GM10847 (cell line): ENCODE results near the gene EFNB3.

Experiments
- POLR2A ChIP-seq: IDR thresholded peaks from 2 replicates; pipeline ENCODE4 v1.6.1; 2011; ENCODE audit not compliant: insufficient read length; ENCODE audit errors: extremely low read depth

EFNB3 gene

GRCh38 chr17:7707858-7708750, 3.1 kb downstream of the EFNB3 start:
- no peak for TF ChIP-seq POLR2A

DNA sequence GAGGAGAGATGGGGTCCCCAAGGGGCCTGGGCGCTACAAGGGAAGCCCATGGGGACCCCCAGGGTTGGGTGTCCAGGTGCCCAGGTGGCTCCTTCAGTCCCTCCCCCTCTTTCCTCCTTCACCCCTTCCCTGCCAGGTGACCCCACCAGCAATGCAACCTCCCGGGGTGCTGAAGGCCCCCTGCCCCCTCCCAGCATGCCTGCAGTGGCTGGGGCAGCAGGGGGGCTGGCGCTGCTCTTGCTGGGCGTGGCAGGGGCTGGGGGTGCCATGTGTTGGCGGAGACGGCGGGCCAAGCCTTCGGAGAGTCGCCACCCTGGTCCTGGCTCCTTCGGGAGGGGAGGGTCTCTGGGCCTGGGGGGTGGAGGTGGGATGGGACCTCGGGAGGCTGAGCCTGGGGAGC, 4.0 kb downstream of the EFNB3 start:
- TF ChIP-seq POLR2A = no peak

DNA sequence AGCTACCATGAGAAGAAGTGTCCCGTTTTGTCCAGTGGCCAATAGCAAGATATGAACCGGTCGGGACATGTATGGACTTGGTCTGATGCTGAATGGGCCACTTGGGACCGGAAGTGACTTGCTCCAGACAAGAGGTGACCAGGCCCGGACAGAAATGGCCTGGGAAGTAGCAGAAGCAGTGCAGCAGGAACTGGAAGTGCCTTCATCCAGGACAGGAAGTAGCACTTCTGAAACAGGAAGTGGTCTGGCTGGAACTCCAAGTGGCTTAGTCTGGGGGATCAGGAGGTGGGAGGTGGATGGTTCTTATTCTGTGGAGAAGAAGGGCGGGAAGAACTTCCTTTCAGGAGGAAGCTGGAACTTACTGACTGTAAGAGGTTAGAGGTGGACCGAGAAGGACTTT, 5.3 kb downstream of the EFNB3 start:
- TF ChIP-seq POLR2A = no peak

DNA sequence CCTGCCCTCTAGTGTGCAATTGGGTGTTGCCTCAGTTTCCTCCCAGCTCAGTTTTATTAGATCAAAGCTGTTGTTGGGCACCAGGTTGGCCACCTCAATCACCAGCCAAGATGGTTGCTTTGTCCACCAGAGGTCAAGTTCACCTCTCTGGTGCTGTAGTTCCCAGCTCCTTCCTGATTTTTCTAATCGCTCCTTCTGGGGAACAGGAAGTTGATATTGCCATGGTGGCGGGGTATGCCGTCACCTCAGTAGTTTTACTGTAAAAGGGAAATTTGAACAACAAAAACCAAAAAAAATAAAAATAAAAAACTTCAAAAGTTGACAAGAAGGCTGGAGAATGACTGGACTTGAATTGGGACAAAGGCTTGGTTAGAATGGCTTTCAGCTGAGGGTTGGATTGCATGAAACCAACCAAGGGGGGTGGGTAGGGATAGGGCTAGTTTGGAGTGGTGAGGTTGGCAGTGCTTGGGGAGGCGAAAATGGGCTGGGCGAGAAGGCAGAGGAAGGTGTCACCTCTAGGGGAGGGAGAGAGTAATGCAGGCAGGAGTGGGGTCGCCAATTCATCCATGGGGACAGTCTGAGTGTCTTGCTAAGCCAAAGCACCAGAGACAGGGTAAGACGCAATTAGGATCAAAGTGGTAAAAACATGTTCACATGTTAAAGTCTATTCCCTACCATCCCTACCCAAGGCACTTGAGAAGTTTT, 6.2 kb downstream of the EFNB3 start:
- TF ChIP-seq POLR2A = no peak

DNA sequence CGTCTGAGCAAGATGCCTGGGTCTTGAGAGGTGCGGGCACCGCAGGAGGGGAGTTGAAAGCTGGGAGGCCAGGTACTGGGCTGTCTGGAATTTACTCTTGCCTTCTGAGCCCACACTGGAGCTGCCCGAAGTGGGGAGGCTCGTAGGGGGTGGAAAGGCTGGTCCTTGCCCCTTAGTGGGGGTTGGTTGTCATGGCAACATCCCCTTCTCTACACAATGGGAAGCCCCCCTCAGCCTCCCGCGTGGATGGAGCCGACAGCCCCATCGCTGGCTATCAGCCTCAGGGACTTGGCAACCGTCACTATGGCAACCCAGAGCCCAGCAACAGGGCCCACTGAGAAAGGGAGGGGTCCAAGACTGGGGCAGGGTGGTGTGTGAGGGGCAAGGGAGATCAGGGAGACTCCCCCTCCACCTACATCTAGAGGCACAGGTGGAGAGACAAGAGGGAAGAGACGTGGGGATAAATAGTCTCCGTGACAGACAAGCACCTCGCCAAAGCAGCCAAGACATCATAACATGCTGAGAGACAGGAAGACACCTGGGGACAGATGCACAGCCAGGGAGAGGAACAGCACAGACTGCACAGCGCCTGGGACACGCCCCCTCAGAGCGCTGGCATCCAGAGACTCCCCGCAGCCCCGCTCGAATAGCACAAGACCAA, 7.2 kb downstream of the EFNB3 start:
- no peak for TF ChIP-seq POLR2A

- TF ChIP-seq POLR2A = no peak
These were observed 8.8 kb downstream of the EFNB3 start for GRCh38 chr17:7713782-7714181.

DNA sequence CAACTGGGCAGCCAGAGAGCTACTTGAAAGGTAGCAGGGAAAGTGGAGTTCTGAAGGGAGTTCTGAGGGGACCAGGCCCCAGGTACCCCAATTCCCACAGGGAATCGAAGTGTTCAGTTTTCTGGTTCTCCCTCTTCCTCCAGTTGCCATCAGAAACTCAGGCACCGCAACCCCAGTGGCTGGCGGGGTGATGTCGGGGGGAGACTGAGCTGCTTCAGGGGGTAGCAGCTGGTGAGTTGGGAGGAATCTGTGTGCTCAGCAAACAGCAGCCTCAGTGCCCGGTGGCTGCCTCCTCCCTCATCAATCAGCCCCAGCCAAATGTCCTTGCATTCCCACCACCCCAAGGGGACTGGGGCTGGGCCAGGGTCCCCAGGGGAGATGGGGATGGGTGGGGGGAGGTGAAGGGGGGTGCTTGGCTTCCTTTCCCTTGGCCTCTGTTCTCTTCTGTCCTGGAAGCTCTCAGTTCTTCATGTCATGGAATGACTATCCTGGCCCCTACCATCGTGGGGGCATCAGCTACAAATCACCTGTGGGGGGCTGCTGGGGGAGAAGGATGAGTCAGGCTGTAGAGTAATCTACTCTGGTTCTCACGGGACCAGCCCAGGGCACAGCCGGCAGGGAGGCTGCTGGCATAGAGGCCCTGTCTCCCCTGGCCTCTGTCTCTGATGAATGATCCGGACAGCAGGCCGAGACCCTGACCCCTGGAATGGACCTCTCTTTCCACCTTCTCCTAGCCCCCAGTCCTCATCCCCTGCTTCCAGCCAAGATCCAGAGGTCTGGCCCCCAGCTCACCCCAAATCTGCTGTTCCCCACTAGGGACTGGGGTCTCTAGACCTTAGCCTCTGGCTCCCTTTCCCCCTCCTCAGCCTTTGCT, 10.0 kb downstream of the EFNB3 start:
- no peak for TF ChIP-seq POLR2A

DNA sequence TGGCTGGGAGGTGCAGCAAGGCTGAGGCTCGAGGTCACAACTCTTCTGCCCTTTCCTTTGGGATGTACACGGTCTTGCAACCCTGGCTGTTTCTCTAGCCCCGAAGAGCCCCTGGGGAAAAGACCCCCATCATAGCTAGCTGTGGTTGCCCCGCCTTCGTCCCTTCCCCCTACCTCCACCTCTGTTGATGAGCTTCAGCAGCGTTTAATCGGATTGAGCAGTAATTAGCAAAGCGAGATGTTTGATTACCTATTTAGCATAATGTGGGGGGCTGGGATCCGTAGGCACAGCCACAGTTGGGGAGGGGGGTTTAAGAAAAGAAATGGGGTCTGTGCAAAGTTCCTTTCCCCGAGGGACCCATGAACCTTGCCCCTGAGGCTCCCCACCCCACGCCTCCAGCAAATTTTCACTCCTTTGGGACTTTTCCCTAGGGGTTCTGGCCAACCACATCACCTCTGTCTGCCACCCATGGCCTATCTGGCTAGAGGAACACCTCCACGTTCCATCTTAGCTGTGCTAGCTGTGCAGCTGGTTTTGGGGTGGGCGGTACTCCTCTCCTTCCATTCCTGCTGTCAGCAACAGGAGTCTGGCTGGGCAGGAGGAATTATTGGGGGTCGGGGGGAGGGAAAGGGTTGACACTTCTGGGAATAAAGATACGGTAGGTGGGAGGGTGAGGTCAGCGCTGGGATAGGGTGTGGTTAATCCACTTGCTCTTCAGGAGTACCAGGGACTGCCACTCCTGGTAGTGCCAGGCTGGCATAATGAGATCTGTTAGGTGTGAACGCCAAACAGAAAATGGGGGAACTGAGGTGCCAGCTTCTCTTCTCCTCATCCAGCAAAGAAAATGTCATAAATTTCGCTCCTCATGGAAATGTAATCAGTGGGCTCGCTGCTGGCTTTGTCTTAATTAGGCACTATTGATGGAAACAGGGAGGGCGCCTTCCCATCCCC, 11.2 kb downstream of the EFNB3 start:
- TF ChIP-seq POLR2A = no peak

- TF ChIP-seq POLR2A = no peak
These were observed 12.1 kb downstream of the EFNB3 start, which contains the start of gene DNAH2 for GRCh38 chr17:7716901-7717755. Gene DNAH2, plus strand, starts transcription at chr17:7717744. Its CDS starts 1,991 bp downstream, at chr17:7719735.

- TF ChIP-seq POLR2A = no peak
These were observed 12.9 kb downstream of the EFNB3 start for GRCh38 chr17:7717756-7718350.

GRCh38 chr17:7719661-7720060, 14.7 kb downstream of the EFNB3 start:
- no peak for TF ChIP-seq POLR2A

- no peak for TF ChIP-seq POLR2A
These were observed 15.1 kb downstream of the EFNB3 start for GRCh38 chr17:7720125-7720524.
